OCI-LY7 (cell line): ENCODE data around the gene FGD4. TPM values are rescaled to one million over a fixed set of nuclear protein-coding genes. Genes with fewer than 3 reads are reported as not detected.

ENCODE experiments used
- BruUV-seq: library from RNA; stranded (reverse); fragments of 400-500 nt; replicated peaks from 2 replicates; lab custom pipeline; 2021; lab: Mats Ljungman, UMichigan
- CTCF ChIA-PET: fragments of 300-600 bp; sonication (Branson Sonifier 250); formaldehyde crosslinking; loops from one replicate; lab custom pipeline; 2022; ENCODE audit warnings: antibody characterized with exemption; ENCODE audit not compliant: unreplicated experiment; lab: Charles Lee
- POLR2A ChIA-PET: fragments of 300-600 bp; sonication (Branson Sonifier 250); formaldehyde crosslinking; loops from one replicate; lab custom pipeline; 2022; ENCODE audit warnings: antibody characterized with exemption; lab: Charles Lee
- DNase-seq: peaks from one replicate; pipeline ENCODE4 v3.0.0-alpha.2; 2015; ENCODE audit warnings: low spot score
- H2AFZ ChIP-seq: fragments of 200-600 bp; sonication (generic), shearing (Covaris generic); 2 replicates; pipeline ENCODE4 v1.6.1; 2014; ENCODE audit warnings: mild to moderate bottlenecking, antibody characterized with exemption, low read length, moderate library complexity
- H3K27ac ChIP-seq: fragments of 200-600 bp; sonication (generic); 2 replicates; pipeline ENCODE4 v1.5.1; 2014; ENCODE audit warnings: mixed run types, low read depth, mild to moderate bottlenecking, moderate library complexity, low read length, inconsistent platforms; ENCODE audit not compliant: poor library complexity, severe bottlenecking
- H3K36me3 ChIP-seq: fragments of 200-600 bp; sonication (generic); 2 replicates; pipeline ENCODE4 v1.6.1; 2014; ENCODE audit warnings: mild to moderate bottlenecking, antibody characterized with exemption, low read length, moderate library complexity, mixed read lengths; ENCODE audit not compliant: insufficient read depth
- H3K4me1 ChIP-seq: fragments of 200-600 bp; sonication (generic); 2 replicates; pipeline ENCODE4 v1.5.1; 2014; ENCODE audit warnings: mild to moderate bottlenecking, low read length; ENCODE audit not compliant: insufficient read depth, poor library complexity, severe bottlenecking
- H3K4me2 ChIP-seq: fragments of 200-600 bp; sonication (generic); 2 replicates; pipeline ENCODE4 v1.6.1; 2014; ENCODE audit warnings: mild to moderate bottlenecking, low read length
- H3K4me3 ChIP-seq: fragments of 200-600 bp; sonication (generic); 2 replicates; pipeline ENCODE4 v1.5.1; 2014; ENCODE audit warnings: mild to moderate bottlenecking, low read depth, low read length; ENCODE audit not compliant: poor library complexity, severe bottlenecking
- H3K79me2 ChIP-seq: fragments of 200-600 bp; sonication (generic); 2 replicates; pipeline ENCODE4 v1.6.1; 2016; ENCODE audit warnings: low read depth, mild to moderate bottlenecking, low read length, moderate library complexity, mixed read lengths; ENCODE audit not compliant: insufficient read depth
- H3K9me2 ChIP-seq: fragments of 200-600 bp; sonication (generic); 2 replicates; pipeline ENCODE4 v1.6.1; 2016; ENCODE audit warnings: mild to moderate bottlenecking, low read length, mixed read lengths; ENCODE audit not compliant: insufficient read depth
- H3K9me3 ChIP-seq: fragments of 200-600 bp; sonication (generic); 2 replicates; pipeline ENCODE4 v1.6.1; 2014; ENCODE audit warnings: mild to moderate bottlenecking, mixed run types, low read length, mixed read lengths
- H4K20me1 ChIP-seq: fragments of 200-600 bp; sonication (generic); 2 replicates; pipeline ENCODE4 v1.6.1; 2014; ENCODE audit warnings: mild to moderate bottlenecking, antibody characterized with exemption, low read length, moderate library complexity, mixed read lengths; ENCODE audit not compliant: insufficient read depth
- CTCF ChIP-seq: fragments of 200-600 bp; sonication (generic); conservative IDR thresholded peaks from 2 replicates; pipeline ENCODE4 v1.5.1; 2014; ENCODE audit warnings: mild to moderate bottlenecking, antibody characterized with exemption, low read length, moderate library complexity, mixed read lengths
- EZH2phosphoT487 ChIP-seq: fragments of 200-600 bp; sonication (generic); IDR thresholded peaks from 2 replicates; pipeline ENCODE4 v1.6.1; 2018; ENCODE audit warnings: low read depth, borderline replicate concordance, mild to moderate bottlenecking, mixed run types, antibody characterized with exemption, low read length, moderate library complexity, mixed read lengths
- intact Hi-C: fragments of 100-400 bp; cut with micrococcal nuclease; formaldehyde crosslinking; loops from one replicate; pipeline ENCODE4 v1.10.0; 2022; ENCODE audit not compliant: unreplicated experiment
- total RNA-seq, 2 experiments: library from RNA; depleted of rRNA in 1 of 2; stranded (reverse); fragments of >200 nt in 1 of 2; shearing (Covaris generic) in 1 of 2; gene quantifications; 2 replicates each; pipeline ENCODE4 v1.2.3, GENCODE V29; 2014 to 2022

The FGD4 gene
- total RNA-seq, 2 experiments from 2014 or later, result 14.9 to 19.3 TPM

GRCh38 chr12:32603858-32604257 is 204.5 kb downstream of the FGD4 start:
- Histone ChIP-seq H3K4me1 (peaks cover 6% of the 10 kb centered on the region), H3K4me2 (no peak overlapping the region), H3K9me3 (no peaks in the 10 kb centered on the region), H2AFZ (no peak overlapping the region), H4K20me1 (no peaks in the 10 kb centered on the region), H3K9me2 (no peaks in the 10 kb centered on the region), H3K36me3 (peaks cover 79% of the 10 kb centered on the region), H3K79me2 (no peaks in the 10 kb centered on the region), H3K4me3 (no peak overlapping the region), H3K27ac (no peak overlapping the region)
- intact Hi-C loops, result no loop called here
- no peak for TF ChIP-seq CTCF
- no peak for TF ChIP-seq EZH2phosphoT487
- ChIA-PET POLR2A (no interaction called here), CTCF (no interaction called here)
- no peak for DNase-seq
- no TSS peak for BruUV-seq

GRCh38 chr12:32604565-32604964 is 205.2 kb downstream of the FGD4 start:
- ChIA-PET CTCF (no interaction called here), POLR2A (interaction anchor here (0.6 to 1.4 kb wide), 2 partner anchors 170 to 1574 kb away, joined by 3 to 4 read pairs; no protein-coding TSS in a partner anchor)
- no peak for DNase-seq
- H3K27ac ChIP-seq, result no peak overlapping the region
- H3K4me3 ChIP-seq, result no peak overlapping the region
- no TSS peak for BruUV-seq
- no peaks in the 10 kb centered on the region for H3K9me2 ChIP-seq
- H3K4me1 ChIP-seq, result peaks cover 6% of the 10 kb centered on the region
- no peak for TF ChIP-seq EZH2phosphoT487
- no peak for TF ChIP-seq CTCF
- H3K79me2 ChIP-seq, result no peaks in the 10 kb centered on the region
- peaks cover 84% of the 10 kb centered on the region for H3K36me3 ChIP-seq
- intact Hi-C loops, result no loop called here
- H2AFZ ChIP-seq, result no peak overlapping the region
- H3K9me3 ChIP-seq, result no peaks in the 10 kb centered on the region
- no peak overlapping the region for H3K4me2 ChIP-seq
- no peaks in the 10 kb centered on the region for H4K20me1 ChIP-seq

- Histone ChIP-seq H3K9me2 (no peaks in the 10 kb centered on the region), H3K4me1 (peaks cover 6% of the 10 kb centered on the region), H4K20me1 (no peaks in the 10 kb centered on the region), H3K27ac (no peak overlapping the region), H2AFZ (no peak overlapping the region), H3K36me3 (peaks cover 84% of the 10 kb centered on the region), H3K9me3 (no peaks in the 10 kb centered on the region), H3K4me2 (no peak overlapping the region), H3K79me2 (no peaks in the 10 kb centered on the region), H3K4me3 (no peak overlapping the region)
- no TSS peak for BruUV-seq
- DNase-seq, result no peak
- intact Hi-C loops, result no loop called here
- ChIA-PET POLR2A (interaction anchor here (0.7 to 1.4 kb wide), 3 partner anchors 28 to 171 kb away, joined by 3 read pairs; no protein-coding TSS in a partner anchor), CTCF (no interaction called here)
- TF ChIP-seq CTCF (no peak), EZH2phosphoT487 (no peak)
Observed at GRCh38 chr12:32605326-32606095, 206.2 kb downstream of the FGD4 start.
